Stimulated activated CD8-positive, alpha-beta memory T cell treated with anti-CD3 and anti-CD28 coated beads, Interleukin-15, amount 100 ng/mL, for 24 hours (primary cell): ENCODE data around the gene NR5A1.

Experiments
- DNase-seq: peaks from one replicate; pipeline ENCODE4 v3.0.0-alpha.2; 2020; ENCODE audit warnings: low read depth

NR5A1 gene

DNA sequence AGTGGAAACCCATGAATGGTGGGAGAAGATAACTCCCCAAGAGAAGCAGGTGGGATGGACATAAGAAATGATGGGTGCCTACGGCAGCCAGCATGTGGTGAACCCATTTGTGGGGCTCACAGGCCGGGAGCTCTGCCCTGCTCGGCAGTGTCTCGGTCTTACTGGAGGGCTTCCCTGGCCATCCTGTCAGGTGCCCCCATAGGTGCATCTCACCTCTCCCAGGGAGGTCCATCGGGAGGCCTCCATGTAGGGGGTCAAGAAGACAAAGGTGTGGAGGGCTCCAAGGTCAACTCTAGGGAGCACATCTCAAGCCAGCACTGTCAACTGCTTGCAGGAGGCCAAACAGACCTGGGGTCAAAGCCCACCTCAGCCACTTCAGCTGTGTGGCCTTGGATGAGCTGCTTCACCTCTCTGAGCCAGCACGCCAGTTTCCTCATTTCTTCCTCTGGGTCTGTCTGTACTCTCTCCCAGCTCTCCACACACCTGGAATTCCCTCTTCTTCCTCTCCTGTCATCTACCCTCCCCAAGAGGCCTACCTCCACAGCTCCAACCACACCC is 67.4 kb downstream of the NR5A1 start:
- DNase-seq, result no peak

DNA sequence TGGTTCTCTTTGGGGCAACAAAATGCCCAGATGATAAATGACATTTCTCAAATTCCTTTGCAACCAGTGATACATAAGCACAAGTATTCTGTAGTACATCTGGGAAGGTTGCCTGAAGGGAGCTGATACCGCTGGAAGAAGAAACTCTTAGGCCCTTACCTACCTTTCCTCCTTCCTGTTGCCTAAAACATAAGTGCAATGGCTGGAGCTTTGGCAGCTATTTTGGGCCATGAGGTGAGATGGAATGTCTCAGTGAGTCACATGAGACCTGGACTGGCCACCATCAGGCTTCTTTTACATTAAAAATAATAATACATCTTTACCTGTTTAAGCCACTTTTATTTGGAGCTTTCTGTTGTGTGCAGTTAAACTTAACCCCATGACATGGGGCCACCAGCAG is 68.1 kb downstream of the NR5A1 start:
- DNase-seq, result no peak

DNA sequence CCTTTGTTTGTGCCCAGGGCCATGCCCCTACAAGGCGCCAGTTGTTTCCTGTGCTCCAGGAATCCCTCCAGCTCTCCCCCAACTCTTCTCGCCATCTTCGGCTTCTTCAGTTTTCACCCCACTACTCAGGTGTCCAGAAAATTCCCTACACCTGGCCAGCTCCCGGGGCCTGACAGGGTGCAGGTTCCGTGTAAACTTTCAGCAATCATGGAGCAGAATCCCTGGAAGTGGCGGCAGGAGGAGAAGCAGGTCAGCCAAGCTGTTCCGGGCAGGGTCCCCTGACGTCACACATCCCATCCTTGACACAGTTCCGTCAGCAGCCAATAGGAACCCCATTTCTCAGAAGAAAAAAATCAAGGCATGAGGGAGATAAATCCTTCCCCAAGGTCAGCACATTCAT is 69.1 kb downstream of the NR5A1 start:
- no peak for DNase-seq

DNA sequence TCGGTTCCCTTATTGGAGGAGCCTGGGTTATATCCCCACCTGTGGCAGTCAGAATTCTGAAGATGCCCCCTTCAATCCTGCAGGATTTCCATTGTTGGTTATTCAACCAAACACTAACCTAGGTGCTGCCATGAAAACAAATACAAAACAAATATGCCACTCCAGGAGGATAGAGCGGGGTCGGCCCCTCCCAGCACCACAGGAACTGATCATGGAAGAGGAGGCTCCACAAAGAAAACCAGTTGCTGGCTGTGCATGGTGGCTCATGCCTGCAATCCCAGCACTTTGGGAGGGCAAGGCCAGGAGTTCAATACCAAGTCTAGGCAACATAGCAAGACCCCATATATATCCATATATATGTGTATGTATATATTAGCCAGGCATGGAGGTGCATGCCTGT is 70.1 kb downstream of the NR5A1 start:
- DNase-seq, result no peak

DNA sequence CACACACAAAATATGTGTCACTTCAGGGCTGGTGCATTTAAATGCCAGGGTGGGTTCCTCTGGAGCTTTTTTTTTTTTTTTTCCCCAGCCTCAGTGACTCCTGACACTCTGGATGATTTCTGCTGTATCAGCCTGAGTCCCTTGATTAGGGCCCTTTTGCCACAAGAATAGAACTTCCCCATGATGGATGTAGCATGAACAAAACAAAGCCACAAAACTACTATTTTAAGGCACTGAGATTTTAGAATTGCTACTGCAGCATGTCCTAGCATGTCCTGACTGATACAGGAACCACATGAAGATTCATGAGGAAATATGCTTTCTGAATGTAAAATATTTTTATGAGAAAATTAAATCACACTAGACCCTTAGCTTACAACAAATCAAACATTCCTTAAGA is 70.9 kb downstream of the NR5A1 start:
- DNase-seq, result no peak
